IMR-90 (cell line): ENCODE measurements around the gene ZFR.

Experiments used
- CEBPB ChIP-seq: IDR thresholded peaks from 2 replicates; pipeline ENCODE4 v1.6.1; 2012; ENCODE audit warnings: low read depth, low read length, improper control_type of control experiment
- CHD1 ChIP-seq: IDR thresholded peaks from 2 replicates; pipeline ENCODE4 v1.6.1; 2012; ENCODE audit warnings: low read depth, low read length, improper control_type of control experiment
- CTCF ChIP-seq: conservative IDR thresholded peaks from 2 replicates; pipeline ENCODE4 v1.5.1; 2012; ENCODE audit warnings: mild to moderate bottlenecking, low read depth, low read length, improper control_type of control experiment
- ELK1 ChIP-seq: fragments of 150-350 bp; IDR thresholded peaks from 2 replicates; pipeline ENCODE4 v1.6.1; 2016; ENCODE audit warnings: low read depth, mild to moderate bottlenecking, low read length, moderate library complexity, borderline replicate concordance
- FOS ChIP-seq: fragments of 150-350 bp; IDR thresholded peaks from 2 replicates; pipeline ENCODE4 v1.6.1; 2016; ENCODE audit warnings: low read depth, low read length
- MAFK ChIP-seq: IDR thresholded peaks from 2 replicates; pipeline ENCODE4 v1.6.1; 2012; ENCODE audit warnings: low read depth, low read length, improper control_type of control experiment
- MAZ ChIP-seq: IDR thresholded peaks from 2 replicates; pipeline ENCODE4 v1.6.1; 2012; ENCODE audit warnings: low read depth, mild to moderate bottlenecking, low read length, improper control_type of control experiment, moderate library complexity, borderline replicate concordance
- POLR2A ChIP-seq: IDR thresholded peaks from 2 replicates; pipeline ENCODE4 v1.6.1; 2012; ENCODE audit warnings: mild to moderate bottlenecking, low read depth, low read length
- RAD21 ChIP-seq: IDR thresholded peaks from 2 replicates; pipeline ENCODE4 v1.6.1; 2012; ENCODE audit warnings: low read length, improper control_type of control experiment
- RCOR1 ChIP-seq: IDR thresholded peaks from 2 replicates; pipeline ENCODE4 v1.6.1; 2012; ENCODE audit warnings: mild to moderate bottlenecking, low read length, improper control_type of control experiment; ENCODE audit not compliant: insufficient replicate concordance
- RFX5 ChIP-seq: IDR thresholded peaks from 2 replicates; pipeline ENCODE4 v1.8.0; 2012; ENCODE audit warnings: low read depth, mild to moderate bottlenecking, low read length, moderate library complexity
- SMC3 ChIP-seq: fragments of 150-350 bp; IDR thresholded peaks from 2 replicates; pipeline ENCODE4 v1.6.1; 2016; ENCODE audit warnings: low read depth, mild to moderate bottlenecking, antibody characterized with exemption, low read length, moderate library complexity

GRCh38 chr5:32428426-32428825 lies 16.1 kb downstream of the ZFR start:
- TF ChIP-seq SMC3: no peak
- no peak for TF ChIP-seq CTCF
- TF ChIP-seq POLR2A: no peak
- TF ChIP-seq CHD1: no peak
- no peak for TF ChIP-seq FOS
- TF ChIP-seq RAD21: no peak
- TF ChIP-seq RCOR1: no peak
- no peak for TF ChIP-seq MAFK
- TF ChIP-seq CEBPB: no peak
- TF ChIP-seq RFX5: no peak
- TF ChIP-seq MAZ: no peak
- no peak for TF ChIP-seq ELK1
